COR-L47 (cell line): ENCODE data around the gene FMO3.

Experiments used
- DNase-seq: peaks from one replicate; lab custom pipeline; 2025; lab: John Stamatoyannopoulos, UW

FMO3 gene

DNA sequence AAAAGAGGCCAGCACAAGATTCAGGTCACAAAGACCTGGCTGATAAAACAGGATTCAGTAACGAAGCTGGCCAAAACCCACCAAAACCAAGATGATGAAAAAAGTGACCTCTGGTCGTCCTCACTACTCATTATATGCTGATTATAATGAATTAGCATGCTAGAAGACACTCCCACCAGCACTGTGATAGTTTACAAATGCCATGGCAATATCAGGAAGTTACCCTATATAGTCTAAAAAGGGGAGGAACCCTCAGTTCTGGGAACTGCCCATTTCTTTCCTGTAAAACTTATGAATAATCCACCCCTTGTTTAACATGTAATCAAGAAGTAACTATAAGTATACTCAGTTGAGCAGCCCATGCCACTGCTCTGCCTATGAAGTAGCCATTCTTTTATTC, 68.4 kb downstream of the FMO3 start:
- DNase-seq: no peak

DNA sequence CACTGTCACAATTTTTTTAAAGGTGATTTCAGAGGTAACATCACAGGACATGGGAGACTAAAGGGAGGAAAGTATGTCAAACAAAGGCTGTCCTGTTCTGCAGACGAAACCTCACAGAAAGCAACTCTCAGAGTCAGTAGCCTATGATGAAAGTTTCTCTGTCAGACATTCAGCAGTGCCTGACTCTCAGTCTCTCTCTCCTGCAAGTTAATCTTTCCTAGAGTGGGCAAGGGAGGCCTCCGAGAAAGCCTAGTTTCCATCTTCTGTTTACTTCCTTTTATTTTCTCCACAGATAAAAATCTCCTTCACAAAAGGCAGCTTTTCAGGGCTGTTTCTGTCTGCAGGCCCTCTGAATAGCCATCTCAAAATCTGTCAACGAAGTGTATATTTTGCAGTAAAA, 69.5 kb downstream of the FMO3 start:
- no peak for DNase-seq

DNA sequence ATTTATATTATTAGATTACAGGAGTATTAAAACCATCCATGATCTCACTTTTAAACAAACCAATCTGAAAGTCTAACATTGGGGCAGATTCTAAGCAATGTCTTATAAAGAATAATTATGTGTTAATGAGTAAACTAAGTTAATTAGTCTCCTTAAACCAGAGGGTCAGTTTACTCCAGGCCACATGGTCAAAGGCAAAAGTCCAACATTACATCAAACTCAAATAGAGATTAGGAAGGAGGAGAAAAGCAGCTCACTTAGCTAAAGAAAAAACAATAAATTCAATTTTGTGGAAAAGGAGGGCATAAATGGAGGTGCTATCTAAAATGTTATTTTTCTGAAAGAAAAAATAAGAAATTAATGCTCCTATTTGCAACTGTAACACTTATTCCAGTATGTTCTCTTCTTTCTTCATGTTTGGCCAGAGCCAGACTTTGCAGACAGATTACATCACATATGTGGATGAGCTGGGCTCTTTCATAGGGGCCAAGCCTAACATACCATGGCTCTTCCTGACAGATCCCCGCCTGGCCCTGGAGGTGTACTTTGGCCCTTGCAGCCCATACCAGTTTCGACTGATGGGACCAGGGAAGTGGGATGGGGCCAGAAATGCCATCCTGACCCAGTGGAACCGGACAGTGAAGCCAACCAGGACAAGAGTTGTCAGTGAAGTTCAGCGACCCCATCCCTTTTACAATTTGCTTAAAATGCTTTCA, 70.1 kb downstream of the FMO3 start:
- DNase-seq: no peak

DNA sequence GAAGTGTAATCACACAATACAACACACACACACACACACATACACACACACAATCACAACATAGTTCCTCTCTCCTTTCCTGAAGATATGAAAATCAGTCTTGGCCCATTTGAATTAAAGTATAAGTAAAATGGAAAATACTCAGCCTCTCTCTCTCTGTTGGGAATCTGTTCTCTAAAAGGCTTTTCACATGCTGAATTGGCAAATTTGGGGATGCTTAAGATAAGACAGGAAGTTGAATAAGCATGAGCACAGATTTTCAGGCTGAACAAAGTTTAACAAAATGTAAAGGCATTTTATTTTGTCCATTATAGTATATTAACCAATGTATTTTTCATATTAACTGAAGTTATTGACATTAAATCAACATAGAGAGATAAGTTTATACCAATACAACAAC, 70.7 kb downstream of the FMO3 start:
- DNase-seq: no peak

DNA sequence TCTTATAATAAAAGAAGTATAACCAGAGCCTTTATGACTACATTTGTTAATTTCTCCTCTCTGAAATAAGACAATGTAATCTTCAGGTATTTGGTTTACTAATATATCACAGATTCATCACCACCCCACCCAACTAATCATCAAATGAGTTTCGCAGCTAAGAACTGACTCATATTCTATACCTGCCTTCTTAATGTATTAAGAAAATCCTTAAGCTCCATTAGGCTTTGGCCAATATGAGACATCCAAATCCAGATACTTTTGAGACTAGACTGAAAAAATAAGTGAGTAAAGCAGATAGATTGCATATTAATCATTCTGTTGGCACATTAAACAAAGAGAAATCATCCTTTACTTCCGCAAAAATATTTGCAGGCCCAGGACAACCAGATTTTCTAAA, 75.7 kb downstream of the FMO3 start:
- no peak for DNase-seq
